Esophagus muscularis mucosa (tissue), 4 donors: ENCODE measurements around the gene IPO13. TPM values are rescaled to one million over a fixed set of nuclear protein-coding genes. Genes with fewer than 3 reads are reported as not detected.

Source experiments
- DNase-seq: peaks from one replicate; pipeline ENCODE4 v3.0.0-alpha.2; 2017; ENCODE audit errors: extremely low spot score
- H3K27ac ChIP-seq, 4 donors: fragments of 200-600 bp; sonication (generic); replicated peaks in 1 of 4; 1 replicate in 3 of 4; 2 replicates in 1 of 4; pipeline ENCODE4 v1.5.1; 2016 to 2019; ENCODE audit warnings: mild to moderate bottlenecking in 1 of 4
- H3K27me3 ChIP-seq, 4 donors: fragments of 200-600 bp; sonication (generic); one replicate each; pipeline versions ENCODE4 v1.5.1 to v1.6.0; 2016 to 2019
- H3K36me3 ChIP-seq, 4 donors: fragments of 200-600 bp; sonication (generic); one replicate each; pipeline ENCODE4 v1.5.1; 2016 to 2019
- H3K4me1 ChIP-seq, 4 donors: fragments of 200-600 bp; sonication (generic); one replicate each; pipeline ENCODE4 v1.5.1; 2016 to 2019
- H3K4me3 ChIP-seq, 4 donors: fragments of 200-600 bp; sonication (generic); 1 replicate in 2 of 4; 2 replicates in 2 of 4; pipeline ENCODE4 v1.5.1; 2016 to 2019; ENCODE audit warnings: mild to moderate bottlenecking in 4 of 4, moderate library complexity in 1 of 4
- H3K9me3 ChIP-seq, 4 donors: fragments of 200-600 bp; sonication (generic); 1 replicate in 3 of 4; 2 replicates in 1 of 4; pipeline ENCODE4 v1.5.1; 2016 to 2019
- CTCF ChIP-seq, 3 experiments: fragments of 200-600 bp in 2 of 3; fragments of 450-650 bp in 1 of 3; sonication (generic) in 2 of 3; IDR thresholded peaks; one replicate each; pipeline ENCODE4 v1.5.1; 2017 to 2019; ENCODE audit warnings: antibody characterized with exemption in 3 of 3, mild to moderate bottlenecking in 2 of 3, moderate library complexity in 1 of 3
- EP300 ChIP-seq: sonication (generic); formaldehyde crosslinking; IDR thresholded peaks from one replicate; pipeline ENCODE4 v1.6.1; 2017; ENCODE audit warnings: antibody characterized with exemption
- POLR2A ChIP-seq: fragments of 450-650 bp; IDR thresholded peaks from one replicate; pipeline ENCODE4 v1.6.1; 2017; ENCODE audit warnings: antibody characterized with exemption, moderate library complexity, mild to moderate bottlenecking, low read depth
- POLR2AphosphoS5 ChIP-seq, 2 donors: sonication (generic); formaldehyde crosslinking; IDR thresholded peaks; one replicate each; pipeline ENCODE4 v1.6.1; 2017; ENCODE audit warnings: antibody characterized with exemption in 2 of 2
- WGBS: methylation state at CpG from one replicate; pipeline ENCODE4 v1.1.5; 2018; 5-methylcytosine and 5-hydroxymethylcytosine counted together
- intact Hi-C: fragments of 100-400 bp; cut with DNase I; formaldehyde crosslinking; loops from one replicate; pipeline ENCODE4 v1.15.1; 2023
- total RNA-seq, 4 donors: library from RNA; depleted of rRNA; stranded (reverse); fragments of >200 nt; gene quantifications; one replicate each; pipeline versions ENCODE4 v1.1.0 to v1.2.1, GENCODE V29; 2016

The IPO13 gene
- total RNA-seq, 4 donors from 2014 or later = 24.5 to 39.9 (median 29.1) TPM

DNA sequence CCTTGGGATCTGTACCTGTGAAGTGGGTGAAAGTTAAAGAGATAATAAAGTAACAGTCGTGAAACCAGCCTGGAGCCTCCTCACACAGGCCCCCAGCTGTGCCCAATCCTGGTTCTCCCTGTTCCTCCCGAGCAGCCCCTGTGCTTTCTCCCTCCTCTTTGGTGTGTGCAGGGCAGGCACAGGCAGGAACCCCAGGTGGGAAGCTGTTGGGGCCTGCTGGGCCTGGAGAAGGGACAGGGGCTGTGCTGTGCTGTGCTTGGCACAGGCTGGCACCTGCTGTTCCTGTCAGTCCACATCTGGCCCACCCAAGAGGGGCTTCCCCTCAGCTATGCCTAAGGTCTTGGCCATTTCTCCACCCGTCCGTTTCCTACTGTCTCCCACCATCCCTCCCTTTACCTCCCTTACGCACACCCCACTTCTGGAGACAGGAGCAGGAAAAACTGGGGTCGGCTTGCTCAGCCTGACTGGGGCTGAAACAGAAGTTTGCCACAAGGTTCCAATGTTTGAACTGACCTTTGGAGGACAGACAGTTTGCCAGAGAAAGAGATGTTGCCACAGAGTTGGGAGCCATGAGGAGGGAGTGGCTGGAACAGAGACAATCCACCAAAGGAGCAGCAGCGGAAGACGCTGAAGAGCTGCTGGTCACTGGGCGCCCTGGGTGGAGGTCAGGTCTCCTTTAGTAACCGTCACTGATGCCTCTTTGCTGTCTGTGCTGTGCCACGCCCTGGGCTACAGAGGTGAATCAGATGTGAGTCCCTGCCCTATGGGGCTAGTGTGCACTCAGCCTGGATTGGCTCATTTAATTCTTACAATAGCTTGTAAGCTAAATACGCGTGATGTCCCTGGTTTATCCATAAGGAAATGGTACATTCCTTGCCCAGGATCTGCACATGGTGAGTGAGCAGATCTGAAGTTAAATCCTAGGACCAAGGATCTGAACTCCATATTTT is 31.9 kb upstream of the IPO13 start:
- WGBS = 96% methylated on average over 13 of the region's 13 CpGs
- no peaks in the 10 kb centered on the region for H3K27me3 ChIP-seq
- H3K9me3 ChIP-seq = no peaks in the 10 kb centered on the region
- no peak overlapping the region for H3K4me3 ChIP-seq
- H3K27ac ChIP-seq = no peak overlapping the region
- no peak for DNase-seq
- peaks cover 0 to 18% (median 13%) of the 10 kb centered on the region in 4 donors for H3K4me1 ChIP-seq
- H3K36me3 ChIP-seq = peaks cover 0 to 18% (median 1%) of the 10 kb centered on the region in 4 donors
- no peak for TF ChIP-seq EP300
- no peak for TF ChIP-seq POLR2A
- TF ChIP-seq CTCF (IDR thresholded peaks at IDR 0.05) = no peak
- TF ChIP-seq POLR2AphosphoS5 (IDR thresholded peaks at IDR 0.05) = no peak
- intact Hi-C loops = no loop called here

GRCh38 chr1:43919906-43920305 is 26.8 kb upstream of the IPO13 start:
- H3K4me3 ChIP-seq = no peak overlapping the region
- no peaks in the 10 kb centered on the region for H3K27me3 ChIP-seq
- no peaks in the 10 kb centered on the region for H3K4me1 ChIP-seq
- TF ChIP-seq CTCF (IDR thresholded peaks at IDR 0.05) (no peak), EP300 (no peak), POLR2A (no peak), POLR2AphosphoS5 (IDR thresholded peaks at IDR 0.05) (no peak)
- H3K36me3 ChIP-seq = peaks cover 0 to 31% (median 15%) of the 10 kb centered on the region in 4 donors
- 85% methylated on average over 7 of the region's 7 CpGs for WGBS
- intact Hi-C loops = no loop called here
- DNase-seq = no peak
- no peaks in the 10 kb centered on the region for H3K9me3 ChIP-seq
- H3K27ac ChIP-seq = no peak overlapping the region

DNA sequence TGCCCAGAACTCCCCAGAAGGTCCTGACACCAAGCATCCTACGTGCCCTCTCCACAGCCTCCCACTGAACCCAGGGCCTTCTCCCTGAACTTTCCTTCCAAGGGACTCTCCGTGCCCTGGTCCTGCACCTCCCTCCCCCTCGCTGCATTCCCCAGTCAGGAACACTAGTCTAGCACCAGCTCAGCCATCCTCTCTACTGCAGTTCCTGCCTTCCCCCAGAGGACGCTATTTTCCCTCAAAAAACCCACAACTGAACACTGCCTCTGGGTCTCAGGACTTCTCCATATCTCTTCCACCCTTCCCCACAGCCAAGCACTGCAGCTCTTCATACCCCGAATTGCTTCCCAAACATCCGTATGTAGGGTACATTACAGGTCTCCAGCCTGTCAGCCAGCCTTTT is 25.7 kb upstream of the IPO13 start:
- Histone ChIP-seq H3K9me3 (no peaks in the 10 kb centered on the region), H3K27me3 (no peaks in the 10 kb centered on the region), H3K27ac (no peak overlapping the region), H3K4me3 (no peak overlapping the region), H3K4me1 (no peaks in the 10 kb centered on the region), H3K36me3 (peaks cover 6 to 38% (median 24%) of the 10 kb centered on the region in 4 donors)
- intact Hi-C loops = no loop called here
- DNase-seq = no peak
- WGBS = 95% methylated on average over 6 of the region's 6 CpGs
- TF ChIP-seq POLR2AphosphoS5 (IDR thresholded peaks at IDR 0.05) (no peak), CTCF (IDR thresholded peaks at IDR 0.05) (no peak), EP300 (no peak), POLR2A (no peak)

GRCh38 chr1:43924516-43924915 is 22.2 kb upstream of the IPO13 start:
- no peak for DNase-seq
- no peaks in the 10 kb centered on the region for H3K27me3 ChIP-seq
- no peaks in the 10 kb centered on the region for H3K4me1 ChIP-seq
- no peak for TF ChIP-seq POLR2AphosphoS5 (IDR thresholded peaks at IDR 0.05)
- no peak for TF ChIP-seq POLR2A
- no peak for TF ChIP-seq EP300
- TF ChIP-seq CTCF (IDR thresholded peaks at IDR 0.05) = no peak
- no peak overlapping the region for H3K4me3 ChIP-seq
- H3K9me3 ChIP-seq = no peaks in the 10 kb centered on the region
- intact Hi-C loops = no loop called here
- 87% methylated on average over 4 of the region's 4 CpGs for WGBS
- H3K27ac ChIP-seq = no peak overlapping the region
- peaks cover 6 to 46% (median 29%) of the 10 kb centered on the region in 4 donors for H3K36me3 ChIP-seq
